HG03442 (cell line): ENCODE results near the gene MUC2.

Source experiments
- ATAC-seq: cut with Tn5 transposase; IDR thresholded peaks from one replicate; pipeline ENCODE4 v1.9.1; 2021; ENCODE audit warnings: mild to moderate bottlenecking, moderate library complexity; ENCODE audit not compliant: unreplicated experiment

MUC2 gene

DNA sequence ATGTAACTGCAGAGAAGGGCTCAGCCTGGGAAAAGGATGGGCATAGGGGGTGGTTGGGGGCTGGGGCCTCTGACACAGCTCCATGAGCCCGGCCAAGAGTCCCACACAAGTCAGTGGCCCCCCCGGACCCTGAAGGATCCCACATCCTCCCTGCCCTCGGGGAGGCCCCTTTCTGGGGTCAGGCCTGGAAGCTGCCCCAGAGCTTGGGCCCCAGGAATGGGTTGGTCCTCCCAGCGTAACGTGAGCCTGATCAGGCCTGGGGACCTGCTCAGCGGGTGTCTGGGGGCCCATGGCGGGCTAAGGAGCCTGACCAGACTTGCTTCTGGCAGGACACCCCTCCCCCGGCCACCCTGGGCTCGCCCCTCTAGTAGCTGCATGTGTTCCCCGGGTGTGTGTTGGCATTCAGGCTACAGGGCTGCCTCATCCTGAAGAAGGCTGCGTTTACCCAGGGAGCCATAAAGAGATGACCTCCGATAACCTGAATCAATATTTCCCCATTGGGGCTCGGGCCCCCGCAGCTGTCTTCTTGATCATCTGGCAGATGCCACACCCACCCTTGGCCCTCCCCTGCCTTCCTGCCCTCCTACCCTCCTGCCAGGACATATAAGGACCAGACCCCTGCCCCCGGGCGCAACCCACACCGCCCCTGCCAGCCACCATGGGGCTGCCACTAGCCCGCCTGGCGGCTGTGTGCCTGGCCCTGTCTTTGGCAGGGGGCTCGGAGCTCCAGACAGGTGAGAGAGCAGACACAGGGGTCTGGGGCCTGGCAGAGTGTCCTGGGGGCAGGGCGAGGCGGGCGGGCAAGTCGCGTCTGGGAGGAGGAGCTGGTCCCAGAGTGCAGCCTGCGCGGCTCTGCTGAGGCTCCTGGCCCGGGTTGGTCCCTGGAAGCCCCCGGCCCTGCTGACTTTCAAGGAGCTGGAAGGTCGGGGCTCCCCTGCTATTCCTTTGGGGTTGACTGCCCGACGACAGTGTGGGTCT is at the start of gene MUC2:
TSS of gene MUC2 (plus strand) at position 631 of the 978 bp plus-strand sequence.
- ATAC-seq = no peak

DNA sequence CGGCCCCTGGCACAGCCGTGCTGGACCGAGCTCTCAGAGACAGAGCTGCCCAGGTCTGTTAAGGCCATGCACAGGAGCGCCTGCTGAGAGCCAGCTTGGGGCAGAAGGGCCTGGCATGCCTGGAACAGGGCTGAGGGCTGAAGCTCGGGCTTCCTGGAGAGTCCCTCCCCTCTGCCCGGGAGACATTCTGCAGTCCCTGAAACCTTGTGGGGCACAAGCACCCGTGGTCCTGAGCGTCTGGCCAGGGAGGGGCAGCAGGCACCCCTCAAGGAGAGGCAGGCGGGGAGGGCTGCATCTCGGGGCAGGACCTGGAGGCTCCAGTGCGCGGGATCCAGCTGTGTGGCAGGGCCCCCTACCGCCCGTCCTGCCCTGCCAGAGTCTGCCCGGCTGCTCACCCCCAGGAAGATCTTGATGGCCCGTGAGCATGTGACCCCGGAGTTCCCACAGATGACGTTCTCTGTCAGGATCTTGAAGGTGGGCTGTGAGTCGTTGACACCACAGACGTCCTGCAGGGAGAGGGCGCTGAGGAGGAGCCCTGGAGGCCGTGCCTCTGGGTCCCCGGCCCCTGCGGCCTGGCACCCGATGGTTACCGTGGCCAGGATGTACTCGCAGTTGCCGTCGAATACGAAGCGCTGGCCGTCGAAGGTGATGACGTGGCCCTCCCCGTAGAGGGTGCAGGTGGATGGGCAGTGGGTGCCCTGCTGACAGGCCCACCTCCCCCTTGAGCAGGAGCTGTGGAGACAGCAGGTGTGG is 49.1 kb upstream of the MUC2 start:
- no peak for ATAC-seq

DNA sequence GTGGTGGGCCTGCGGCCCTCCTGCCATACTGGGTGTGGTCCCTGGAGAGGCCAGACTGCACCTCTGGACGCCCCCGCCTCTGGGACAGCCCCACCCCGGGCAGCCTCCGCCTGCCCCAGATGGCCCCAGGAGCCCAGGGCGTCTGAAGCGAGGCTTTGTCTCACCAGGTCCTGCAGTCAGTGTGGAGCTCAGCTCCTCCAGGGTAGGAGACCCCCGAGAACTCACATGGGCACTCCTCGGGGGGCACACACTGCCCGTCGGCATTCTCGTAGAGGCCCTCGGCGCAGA is 48.6 kb upstream of the MUC2 start:
- no peak for ATAC-seq

DNA sequence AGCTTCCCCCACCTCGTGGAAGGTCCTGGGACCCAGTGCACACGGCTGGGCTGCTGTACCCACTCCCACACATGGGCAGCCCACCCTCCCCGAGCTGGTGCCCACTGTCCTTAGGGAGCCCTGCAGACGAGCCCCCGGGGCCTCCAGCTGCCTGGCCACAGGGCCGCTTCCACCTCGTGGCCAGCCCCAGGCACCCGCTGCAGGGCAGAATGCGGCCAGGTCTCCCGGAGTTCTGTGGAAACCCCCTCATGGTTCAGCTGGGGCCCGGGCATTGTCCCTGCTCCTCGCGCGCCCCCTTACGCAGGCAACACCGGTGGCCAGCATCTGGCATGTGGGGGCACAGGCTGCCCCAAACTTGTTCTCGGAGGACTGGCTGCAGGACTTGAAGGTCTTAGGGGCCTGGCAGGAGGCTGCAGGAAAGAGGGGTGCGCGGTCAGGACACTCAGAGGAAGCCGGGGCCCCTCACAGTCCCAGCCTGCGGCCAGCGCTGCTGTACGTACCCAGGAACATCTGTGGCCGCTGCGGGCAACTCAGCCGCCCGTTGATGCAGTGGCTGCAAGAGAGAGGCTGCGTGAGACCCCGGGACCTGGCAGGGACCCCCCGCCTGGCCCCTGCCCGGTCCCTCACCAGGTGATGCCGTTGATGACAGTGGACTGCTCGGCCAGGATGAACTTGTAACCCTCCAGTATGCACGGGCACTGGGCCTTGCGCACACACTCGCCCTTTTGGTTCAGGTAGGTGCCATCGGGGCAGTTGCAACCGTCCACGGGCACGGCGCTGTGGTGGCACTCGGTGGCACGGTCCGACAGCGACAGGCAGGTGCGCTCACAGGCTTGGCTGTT is 47.8 kb upstream of the MUC2 start:
- ATAC-seq = no peak

DNA sequence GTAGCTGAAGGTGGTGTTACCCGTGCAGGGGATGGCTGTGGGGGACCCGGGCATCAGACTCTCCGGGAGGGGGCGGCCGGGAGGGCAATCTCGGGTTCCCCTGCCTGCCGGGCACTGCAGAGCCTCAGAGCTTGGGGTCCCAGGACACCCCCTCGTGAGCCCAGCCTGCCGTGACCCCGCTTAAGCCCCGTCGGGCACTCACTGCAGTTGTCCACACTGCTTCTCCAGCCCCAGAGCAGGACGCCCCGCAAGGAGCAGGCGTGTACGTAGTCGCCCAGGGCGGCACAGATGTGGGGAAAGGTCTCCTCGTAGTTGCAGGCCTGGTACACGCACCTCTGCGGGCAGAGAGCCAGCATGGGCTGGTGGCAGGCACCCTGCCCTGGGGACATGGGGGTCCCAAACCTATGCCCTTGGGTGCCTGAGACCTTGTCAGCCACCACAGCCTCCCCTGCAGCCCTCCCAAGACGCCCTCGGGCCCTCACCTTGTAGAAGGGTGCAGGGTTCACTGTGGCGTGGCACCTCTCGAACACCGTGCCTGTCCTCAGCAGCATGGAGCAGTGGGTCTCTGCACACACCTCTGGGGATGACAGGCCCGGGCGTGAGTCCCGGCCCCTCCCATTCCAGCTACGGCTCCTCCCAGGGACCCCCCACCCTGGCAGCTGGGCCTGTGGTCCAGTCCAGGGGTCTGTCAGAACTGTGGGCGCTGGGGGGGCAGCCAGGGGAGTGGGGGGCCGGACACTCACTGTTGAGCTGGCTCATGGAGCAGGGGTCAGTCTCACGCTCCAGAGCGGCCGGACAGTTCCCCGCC is 47.0 kb upstream of the MUC2 start:
- ATAC-seq = no peak

DNA sequence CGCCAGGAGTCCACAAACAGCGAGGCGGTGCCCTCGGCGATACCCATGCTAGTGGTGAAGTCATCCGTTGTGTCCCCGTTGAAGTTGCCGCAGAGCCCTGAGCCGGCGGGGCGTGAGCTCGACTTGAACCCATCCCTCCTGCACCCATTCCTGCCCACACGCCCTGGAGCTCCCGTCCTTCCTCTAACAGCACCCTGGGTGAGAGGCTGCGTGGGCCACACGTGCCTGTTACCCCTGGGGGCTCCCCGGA is 46.5 kb upstream of the MUC2 start:
- ATAC-seq = no peak

DNA sequence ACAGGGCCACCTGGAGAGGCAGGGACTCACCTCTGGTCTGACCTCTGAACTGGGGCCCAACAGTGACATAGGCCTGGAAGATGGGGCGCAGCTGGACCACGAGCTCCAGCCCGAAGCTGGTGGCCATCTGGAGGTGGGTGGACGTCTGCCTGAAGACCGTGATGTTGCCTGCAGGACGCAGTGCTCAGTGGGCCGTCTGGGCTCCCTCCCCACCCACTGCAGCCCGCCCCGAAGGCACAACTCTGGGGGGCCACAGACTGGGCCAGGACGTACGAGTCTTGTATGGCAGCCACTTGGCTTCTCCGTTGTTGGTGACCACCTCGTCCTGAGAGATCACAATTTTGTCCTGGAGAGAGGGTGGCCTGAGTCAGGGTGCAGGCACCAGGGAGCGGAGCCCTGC is 46.1 kb upstream of the MUC2 start:
- ATAC-seq = no peak

DNA sequence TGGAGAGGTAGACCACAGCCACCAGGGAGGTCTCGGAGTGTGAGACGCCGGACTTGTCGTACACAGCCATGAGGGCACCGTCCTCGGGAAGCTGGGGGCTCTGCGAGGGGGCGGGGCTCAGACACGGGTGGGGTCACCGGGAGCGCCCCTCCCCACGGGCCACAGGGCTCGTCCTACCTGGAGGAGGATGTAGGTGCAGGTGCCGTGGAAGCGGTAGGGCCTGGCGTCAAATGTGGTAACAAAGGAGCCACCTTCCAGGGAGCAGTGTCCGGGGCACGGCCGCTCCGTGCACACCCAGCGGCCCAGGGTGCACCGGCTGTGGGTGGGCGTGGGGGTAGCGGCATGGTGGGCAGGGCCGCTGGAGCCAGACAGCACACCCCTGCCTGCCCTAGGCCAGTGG is 45.6 kb upstream of the MUC2 start:
- no peak for ATAC-seq

DNA sequence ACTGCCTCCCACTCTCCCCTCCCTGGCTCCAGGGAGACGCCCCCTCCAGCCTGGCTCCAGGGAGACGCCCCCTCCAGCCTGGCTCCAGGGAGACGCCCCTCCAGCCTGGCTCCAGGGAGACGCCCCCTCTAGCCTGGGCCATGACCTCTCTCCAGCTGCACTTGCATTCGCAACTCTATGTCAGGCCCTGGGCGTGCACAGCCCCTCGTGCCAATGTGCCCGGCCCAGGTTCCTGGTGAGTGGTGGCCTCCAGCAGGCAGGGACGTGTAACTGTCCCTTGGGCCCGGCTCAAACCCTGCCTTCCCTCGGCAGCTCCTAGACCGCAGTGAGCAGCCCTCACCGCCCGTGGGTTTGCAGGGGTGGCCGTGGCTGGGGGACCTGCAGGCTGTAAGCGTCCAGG is 45.0 kb upstream of the MUC2 start:
- ATAC-seq = no peak

DNA sequence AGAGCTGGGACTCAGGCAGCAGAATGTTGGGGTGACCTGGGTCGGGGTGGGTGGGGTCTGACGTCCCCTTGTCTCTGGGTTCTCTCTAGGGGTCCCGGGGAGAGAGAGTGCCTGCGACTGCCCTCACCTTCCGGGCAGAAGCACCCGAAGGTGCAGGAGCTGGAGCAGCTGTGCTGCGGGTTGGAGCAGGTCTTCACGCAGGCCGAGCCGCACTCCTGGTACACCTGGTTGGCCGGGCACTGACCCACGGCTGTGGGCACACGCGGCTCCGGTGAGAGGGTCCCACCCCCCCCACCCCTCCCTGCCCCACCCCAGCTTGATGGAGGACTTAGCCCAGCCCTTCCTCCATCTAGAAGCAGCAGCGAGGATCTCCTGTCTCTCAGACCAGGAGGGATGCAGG is 44.6 kb upstream of the MUC2 start:
- ATAC-seq = no peak

DNA sequence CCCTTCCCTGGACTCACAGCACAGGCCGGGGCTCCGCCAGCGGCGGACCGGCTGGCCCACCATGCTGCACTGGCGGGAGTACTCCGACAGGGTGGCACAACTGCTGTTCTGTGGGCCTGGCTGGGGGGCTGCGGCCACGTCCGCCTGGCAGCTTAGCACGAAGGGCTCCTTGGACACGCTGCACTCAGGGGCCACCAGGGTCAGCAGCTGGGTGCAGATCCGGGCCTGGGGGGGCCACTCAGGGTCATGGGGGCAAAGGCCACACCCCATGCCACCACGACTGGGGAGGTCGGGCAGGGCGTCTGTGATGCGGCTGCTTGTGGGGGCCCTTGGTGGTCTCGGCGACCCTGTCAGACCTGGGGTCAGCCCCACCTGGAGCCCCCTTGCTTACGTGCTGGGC is 44.1 kb upstream of the MUC2 start:
- no peak for ATAC-seq

DNA sequence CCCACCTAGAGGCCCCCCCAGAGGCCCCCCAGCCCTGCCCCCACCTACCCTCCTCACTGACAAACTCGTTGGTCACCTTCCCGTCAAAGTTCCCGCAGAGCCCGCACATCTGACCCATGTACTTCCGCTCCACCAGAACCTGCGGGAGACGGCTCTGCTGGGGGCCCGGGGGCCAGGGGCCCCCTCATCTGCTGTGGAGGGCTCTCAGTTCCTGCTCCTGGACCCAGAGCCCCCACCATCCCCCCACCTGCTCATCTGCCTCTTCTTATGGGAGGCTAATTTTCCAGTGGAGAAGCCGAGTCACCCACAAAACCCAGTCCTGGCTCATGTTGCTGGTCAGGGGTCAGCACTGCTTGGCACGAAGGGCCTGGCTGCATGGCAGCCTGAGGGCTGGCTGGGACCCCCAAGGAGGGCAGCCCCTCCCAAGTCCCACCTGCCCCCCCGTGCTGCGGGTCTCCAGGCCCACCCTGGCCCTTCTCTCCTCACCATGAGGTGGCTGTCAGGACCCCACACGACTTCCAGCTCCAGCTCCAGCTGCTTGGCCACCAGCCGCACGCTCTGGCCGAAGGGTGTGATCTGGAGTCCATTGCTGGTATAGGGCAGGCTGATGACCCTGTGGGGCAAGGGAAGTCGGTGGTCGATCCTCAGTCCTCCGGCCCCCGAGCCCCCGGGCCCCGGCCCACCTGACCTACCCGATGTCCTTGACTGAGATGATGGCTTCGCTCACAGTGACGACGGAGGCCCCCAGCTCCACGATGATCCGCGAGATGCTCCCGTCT is 43.4 kb upstream of the MUC2 start:
- ATAC-seq = no peak

DNA sequence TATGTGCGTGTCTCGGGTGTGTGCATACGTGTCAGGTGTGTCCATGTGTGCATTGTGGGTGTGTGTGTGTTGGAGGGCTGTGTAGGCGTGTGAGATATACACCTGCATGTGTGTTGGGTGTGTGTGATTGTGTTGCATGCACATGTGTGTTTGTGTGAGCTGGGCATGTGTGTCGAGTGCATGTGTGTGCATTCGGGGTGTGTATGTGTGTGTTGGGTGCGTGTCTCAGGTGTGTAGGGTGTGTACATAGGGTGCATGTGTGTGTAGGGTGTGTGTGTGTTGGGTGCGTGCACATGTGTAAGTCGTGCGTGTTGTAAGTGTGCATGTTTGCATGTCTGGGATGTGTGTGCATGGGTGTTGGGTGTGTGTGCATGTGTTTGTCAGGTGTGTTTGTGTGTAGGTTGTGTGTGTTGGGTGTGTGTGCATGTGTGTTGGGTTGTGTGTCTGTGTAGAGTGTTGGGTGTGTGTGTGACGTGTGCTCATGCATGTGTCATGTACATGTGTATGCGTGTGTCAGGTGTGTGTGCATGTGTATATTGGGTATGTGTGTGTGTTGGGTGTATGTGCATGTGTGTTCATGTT is 42.3 kb upstream of the MUC2 start:
- ATAC-seq = no peak

DNA sequence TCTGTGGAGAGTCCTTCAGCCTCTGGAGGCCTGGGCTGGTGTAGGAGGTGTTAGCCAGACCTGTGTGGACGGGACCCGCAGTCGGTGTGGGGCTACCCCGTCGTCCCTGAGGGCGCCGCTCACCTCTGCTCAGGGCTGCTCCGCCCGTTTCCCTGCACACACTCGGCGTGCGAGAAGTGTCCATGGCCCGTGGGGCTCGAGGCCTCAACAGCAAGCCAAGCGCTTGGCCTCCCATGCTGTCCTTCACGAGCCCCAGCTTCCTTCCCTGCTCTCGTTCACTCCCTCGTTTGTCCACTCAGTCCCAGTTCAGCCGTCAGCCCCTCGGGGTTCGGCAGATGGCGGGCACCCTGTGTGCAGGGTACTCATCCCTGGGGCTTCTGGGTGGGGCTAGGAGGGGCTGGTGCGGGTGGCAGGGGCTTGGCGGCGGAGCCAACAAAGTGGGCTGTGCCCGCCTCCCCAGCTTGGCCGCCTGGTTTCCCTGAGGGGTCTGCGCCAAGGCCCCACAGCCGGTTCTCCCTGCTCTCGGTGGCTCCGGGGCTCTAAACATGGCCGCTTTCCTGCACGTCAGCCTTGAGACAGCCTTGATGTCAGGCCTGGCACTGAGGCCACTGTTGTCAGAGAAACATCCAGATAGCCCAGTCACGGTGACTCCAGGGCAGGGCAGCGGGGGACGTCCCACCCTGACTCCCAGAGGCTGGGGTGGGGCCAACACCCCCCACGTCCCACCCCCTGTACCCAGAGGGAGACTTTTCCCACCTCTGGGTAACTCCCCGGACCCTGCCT is 41.5 kb upstream of the MUC2 start:
- ATAC-seq = no peak

DNA sequence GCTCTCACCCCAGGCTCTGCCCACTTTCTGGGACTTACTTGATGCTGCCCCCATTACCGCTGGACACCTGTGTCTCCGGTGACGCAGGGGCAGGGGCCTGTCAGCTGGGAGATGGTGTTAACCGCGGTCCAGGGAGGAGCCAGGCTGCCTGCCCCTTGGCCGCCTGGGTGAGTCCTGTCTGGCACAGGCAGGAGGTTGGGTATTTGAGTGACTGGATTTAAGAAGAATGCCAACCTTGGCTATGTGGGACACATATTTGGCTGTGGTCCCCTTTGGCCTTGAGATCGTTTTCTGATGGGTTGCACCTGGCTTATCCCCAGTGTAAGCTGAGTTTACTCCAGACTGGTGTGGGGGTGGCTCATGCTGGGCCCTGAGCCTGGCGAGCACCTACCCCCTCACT is 40.7 kb upstream of the MUC2 start:
- no peak for ATAC-seq

DNA sequence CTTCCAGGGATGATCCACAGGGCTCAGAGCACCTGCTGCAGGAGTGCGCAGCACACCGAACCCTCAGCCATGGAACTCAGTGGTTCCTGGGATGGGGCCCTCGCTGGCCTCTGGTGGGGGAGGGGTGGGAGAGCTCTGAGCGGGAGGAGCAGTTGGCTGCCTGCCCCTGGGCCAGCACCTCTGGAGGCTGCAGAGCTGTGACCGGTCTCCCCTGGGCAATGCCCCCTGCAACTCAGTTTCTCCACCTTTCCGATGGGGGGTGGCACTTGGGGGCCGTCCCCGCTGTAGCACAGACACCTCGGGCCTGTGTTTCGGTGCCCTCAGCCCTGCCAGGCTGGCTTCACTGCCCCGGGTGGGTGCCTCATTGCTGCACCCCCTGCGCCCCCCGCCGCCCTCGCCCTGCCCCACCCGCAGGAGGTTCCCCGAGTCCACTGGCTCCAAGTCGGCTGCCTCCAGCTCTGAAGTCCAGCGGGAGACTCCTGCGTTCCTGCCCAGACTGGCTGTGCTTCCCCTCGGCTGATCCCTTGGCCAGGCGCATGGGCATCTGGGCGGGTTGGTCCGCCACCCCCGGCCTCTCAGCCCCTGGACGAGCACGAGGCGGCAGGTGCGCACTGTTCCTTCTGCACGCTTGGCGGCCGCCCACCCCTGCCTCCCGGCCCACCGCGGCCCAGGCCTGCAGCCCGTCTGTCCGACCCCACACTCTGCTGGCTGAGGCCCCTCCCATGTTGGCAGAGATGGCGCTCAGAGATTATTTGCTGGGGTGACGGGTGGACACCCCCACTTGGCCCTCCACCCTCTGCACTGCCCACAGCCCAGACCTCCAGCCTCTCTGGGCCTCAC is 40.0 kb upstream of the MUC2 start:
- ATAC-seq = no peak

DNA sequence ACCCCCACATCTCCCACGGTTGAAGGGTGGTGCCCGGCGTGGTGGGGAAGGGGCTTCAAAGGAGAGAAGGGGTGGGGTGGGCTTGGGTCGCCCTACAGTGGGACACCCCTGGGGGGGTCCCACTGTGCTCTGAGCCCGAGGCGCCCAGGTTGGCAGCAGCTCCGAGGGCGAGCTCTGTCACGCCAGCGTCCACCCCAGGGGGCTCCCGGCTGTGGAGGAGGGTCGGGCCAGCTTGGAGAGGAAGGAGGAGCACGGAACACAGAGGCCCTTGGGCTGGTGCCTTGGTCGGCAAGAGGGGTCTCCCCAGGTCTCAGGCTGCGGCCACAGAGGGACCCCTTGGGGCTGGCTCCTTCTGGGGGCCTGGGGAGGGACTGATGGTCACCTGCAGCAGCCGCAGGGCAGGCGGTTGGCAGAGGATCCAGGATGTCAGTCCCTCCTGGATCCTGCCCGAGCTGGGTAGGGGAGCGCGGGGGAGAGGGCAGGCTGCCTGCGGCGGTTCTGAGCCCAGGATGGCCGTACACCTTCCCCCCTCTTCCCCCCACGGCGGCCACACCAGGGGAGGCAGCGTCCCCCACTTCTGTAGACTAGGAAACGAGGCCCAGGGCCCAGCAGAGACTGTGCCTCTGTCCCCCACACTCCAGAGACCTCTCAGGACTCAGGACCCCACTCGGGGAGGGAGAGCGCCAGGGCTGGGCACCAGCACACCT is 38.9 kb upstream of the MUC2 start:
- ATAC-seq = no peak
